ENCODE measurements around the gene ZNF254. TPM values are rescaled to one million over a fixed set of nuclear protein-coding genes. Genes with fewer than 3 reads are reported as not detected.
"Not testable (repeated sequence)": the region's sequence is repeated elsewhere in the genome, so short reads cannot be mapped to it uniquely, and the experiment has no call there.

Gene ZNF254
- polyA plus RNA-seq, 2 of the 4 experiments (the other 2 are of a cell fraction) = 7.8 to 12.1 TPM

DNA sequence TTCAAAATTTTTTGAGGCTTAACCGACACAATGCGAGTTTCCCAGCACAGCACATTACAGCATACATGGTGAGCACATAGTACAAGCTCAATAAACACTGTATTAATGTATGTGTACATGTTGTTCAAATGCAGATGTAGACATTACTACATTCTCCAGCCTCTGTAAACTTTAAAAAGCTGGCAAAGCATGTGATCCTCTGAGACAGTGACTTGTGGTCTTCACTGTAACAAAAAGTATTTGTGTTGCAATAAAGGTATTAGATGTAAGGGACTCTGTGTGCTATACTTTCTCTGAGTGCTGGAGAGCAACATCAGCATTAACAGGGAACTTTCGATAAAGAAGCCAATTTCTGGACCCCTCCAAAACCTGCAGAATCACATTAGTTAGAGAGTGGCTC is 46.4 kb upstream of the ZNF254 start:
- FAIRE-seq (no peak), DNase-seq (ENCODE audit: low read depth in 1 of 2, low spot score in 1 of 2) (no peak), ATAC-seq (no peak)
- H3K27ac ChIP-seq = no peak overlapping the region
- H3K4me1 ChIP-seq = no peaks in the 10 kb centered on the region
- ChIA-PET CTCF (interaction anchor here (0.5 kb wide), 1 partner anchor 51 kb away, joined by 3 read pairs; no protein-coding TSS in a partner anchor), POLR2A (no interaction called here)
- H3K4me3 ChIP-seq = no peak overlapping the region
- TF ChIP-seq MAZ (IDR thresholded peaks at IDR 0.05; ENCODE audit: borderline replicate concordance, low read depth, low read length) (no peak), TP53 (CRISPR knock-in tag; IDR thresholded peaks at IDR 0.05) (no peak), EHF (CRISPR knock-in tag; IDR thresholded peaks at IDR 0.05) (no peak), ZFP36 (IDR thresholded peaks at IDR 0.05; ENCODE audit: borderline replicate concordance, partially characterized antibody) (no peak), CBX8 (IDR thresholded peaks at IDR 0.05) (no peak), KDM5A (IDR thresholded peaks at IDR 0.05) (no peak), POLR2A (IDR thresholded peaks at IDR 0.05; ENCODE audit: low read length) (no peak), GATA3 (IDR thresholded peaks at IDR 0.05; ENCODE audit: borderline replicate concordance) (no peak)
- WGBS (ENCODE audit: missing lambda C conversion rate) = 93% methylated on average over 3 of the region's 3 CpGs
- H3K4me2 ChIP-seq = no peak overlapping the region
- peaks cover 29% of the 10 kb centered on the region for H3K9me3 ChIP-seq

DNA sequence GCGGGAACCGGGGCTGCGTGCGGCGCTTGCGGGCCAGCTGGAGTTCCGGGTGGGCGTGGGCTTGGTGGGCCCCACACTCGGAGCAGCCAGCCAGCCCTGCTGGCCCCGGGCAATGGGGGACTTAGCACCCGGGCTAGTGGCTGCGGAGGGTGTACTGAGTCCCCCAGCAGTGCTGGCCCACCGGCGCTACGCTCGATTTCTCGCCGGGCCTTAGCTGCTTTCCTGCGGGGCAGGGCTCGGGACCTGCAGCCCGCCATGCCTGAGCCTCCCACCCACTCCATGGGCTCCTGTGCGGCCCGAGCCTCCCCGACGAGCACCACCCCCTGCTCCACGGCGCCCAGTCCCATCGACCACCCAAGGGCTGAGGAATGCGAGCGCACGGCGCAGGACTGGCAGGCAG is 45.7 kb upstream of the ZNF254 start:
- POLR2A ChIA-PET; H3K27ac ChIP-seq; H3K4me3 ChIP-seq; FAIRE-seq; DNase-seq (ENCODE audit: low read depth in 1 of 2, low spot score in 1 of 2); ATAC-seq; H3K4me1 ChIP-seq; CTCF ChIA-PET; H3K4me2 ChIP-seq: not testable (repeated sequence)
- H3K9me3 ChIP-seq = peaks cover 26% of the 10 kb centered on the region
- WGBS (ENCODE audit: missing lambda C conversion rate) = 100% methylated on average over 11 of the region's 32 CpGs

DNA sequence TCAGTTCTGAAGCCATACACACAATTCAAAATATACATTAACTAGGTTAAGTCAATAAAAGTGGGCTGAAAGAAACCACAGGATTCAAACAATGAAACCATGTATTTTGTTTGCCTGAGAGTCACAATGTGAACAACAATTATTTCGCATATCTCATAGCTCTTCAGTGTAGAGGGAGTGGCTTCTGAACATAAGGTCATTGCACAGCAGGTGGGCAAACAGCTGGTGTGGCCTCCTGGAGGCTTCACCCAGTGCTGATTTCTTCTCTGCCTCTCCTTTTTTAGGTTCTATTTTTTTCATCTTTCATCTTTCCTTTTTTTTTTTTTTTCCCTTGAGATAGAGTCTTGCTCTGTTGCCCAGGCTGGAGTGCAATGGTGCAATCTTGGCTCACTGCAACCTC is 40.4 kb upstream of the ZNF254 start:
- Histone ChIP-seq H3K4me2 (no peak overlapping the region), H3K4me3 (no peak overlapping the region), H3K27ac (no peak overlapping the region), H3K4me1 (no peaks in the 10 kb centered on the region), H3K9me3 (0 out of 3 replicates have a peak, but pooled peaks cover 7% of the 10 kb centered on the region)
- no peak for FAIRE-seq
- no peak for ATAC-seq
- POLR2A ChIA-PET = no interaction called here
- WGBS (ENCODE audit: missing lambda C conversion rate) = 83% methylated on average over 1 of the region's 1 CpG
- CTCF ChIA-PET = no interaction called here
- DNase-seq (ENCODE audit: low read depth in 1 of 2, low spot score in 1 of 2) = no peak
- TF ChIP-seq MYC (IDR thresholded peaks at IDR 0.05; ENCODE audit: borderline replicate concordance, low read length) = no peak
- TF ChIP-seq, protein P1, sequence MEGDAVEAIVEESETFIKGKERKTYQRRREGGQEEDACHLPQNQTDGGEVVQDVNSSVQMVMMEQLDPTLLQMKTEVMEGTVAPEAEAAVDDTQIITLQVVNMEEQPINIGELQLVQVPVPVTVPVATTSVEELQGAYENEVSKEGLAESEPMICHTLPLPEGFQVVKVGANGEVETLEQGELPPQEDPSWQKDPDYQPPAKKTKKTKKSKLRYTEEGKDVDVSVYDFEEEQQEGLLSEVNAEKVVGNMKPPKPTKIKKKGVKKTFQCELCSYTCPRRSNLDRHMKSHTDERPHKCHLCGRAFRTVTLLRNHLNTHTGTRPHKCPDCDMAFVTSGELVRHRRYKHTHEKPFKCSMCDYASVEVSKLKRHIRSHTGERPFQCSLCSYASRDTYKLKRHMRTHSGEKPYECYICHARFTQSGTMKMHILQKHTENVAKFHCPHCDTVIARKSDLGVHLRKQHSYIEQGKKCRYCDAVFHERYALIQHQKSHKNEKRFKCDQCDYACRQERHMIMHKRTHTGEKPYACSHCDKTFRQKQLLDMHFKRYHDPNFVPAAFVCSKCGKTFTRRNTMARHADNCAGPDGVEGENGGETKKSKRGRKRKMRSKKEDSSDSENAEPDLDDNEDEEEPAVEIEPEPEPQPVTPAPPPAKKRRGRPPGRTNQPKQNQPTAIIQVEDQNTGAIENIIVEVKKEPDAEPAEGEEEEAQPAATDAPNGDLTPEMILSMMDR (IDR thresholded peaks at IDR 0.05) = no peak

DNA sequence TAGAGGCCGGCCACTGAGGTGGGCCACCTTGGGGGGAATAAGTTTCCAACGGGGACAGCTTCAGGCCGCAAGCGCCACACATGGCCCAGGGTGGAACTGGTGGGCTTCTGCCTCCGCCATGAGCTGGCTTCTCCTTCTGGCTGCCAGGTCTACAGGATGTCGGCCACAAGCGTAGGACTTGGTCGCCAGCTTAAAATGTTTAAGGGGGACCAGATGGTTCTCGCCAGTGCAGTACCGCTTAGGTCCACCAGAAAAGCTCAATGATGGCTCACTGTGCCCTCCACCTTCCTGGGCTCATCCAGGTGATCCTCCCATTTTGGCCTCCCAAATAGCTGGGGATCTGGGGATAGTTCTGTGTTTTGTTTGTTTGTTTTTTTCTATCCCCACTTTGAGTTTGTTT is 38.7 kb upstream of the ZNF254 start:
- Histone ChIP-seq H3K4me2 (no peak overlapping the region), H3K9me3 (0 out of 3 replicates have a peak, but pooled peaks cover 5% of the 10 kb centered on the region), H3K4me1 (peaks cover 3% of the 10 kb centered on the region; the same call in 2 of the 3 replicates), H3K27ac (no peak overlapping the region), H3K4me3 (no peak overlapping the region)
- no peak for DNase-seq (ENCODE audit: low read depth in 1 of 2, low spot score in 1 of 2)
- ChIA-PET CTCF (interaction anchor here (1.6 kb wide), 1 partner anchor 9 kb away, joined by 3 read pairs; no protein-coding TSS in a partner anchor), POLR2A (interaction anchor here (1.2 kb wide), 1 partner anchor 15 kb away, joined by 7 read pairs; no protein-coding TSS in a partner anchor)
- WGBS (ENCODE audit: missing lambda C conversion rate) = 94% methylated on average over 10 of the region's 10 CpGs
- TF ChIP-seq POLR2AphosphoS2 (conservative IDR thresholded peaks at IDR 0.05; ENCODE audit: low read length) (no peak), RAD21 (conservative IDR thresholded peaks at IDR 0.05 in 1 of 2, IDR thresholded peaks at IDR 0.05 in 1 of 2) (no peak), HDAC2 (IDR thresholded peaks at IDR 0.05) (no peak), MAZ (IDR thresholded peaks at IDR 0.05; ENCODE audit: borderline replicate concordance, low read depth, low read length) (no peak), CBX8 (IDR thresholded peaks at IDR 0.05) (no peak), PHF8 (IDR thresholded peaks at IDR 0.05; ENCODE audit: borderline replicate concordance, low read depth) (no peak), GATA3 (IDR thresholded peaks at IDR 0.05; ENCODE audit: borderline replicate concordance) (no peak), NPAS2 (CRISPR knock-in tag; IDR thresholded peaks at IDR 0.05; ENCODE audit: borderline replicate concordance) (no peak), CBX2 (IDR thresholded peaks at IDR 0.05; ENCODE audit: borderline replicate concordance, low read depth) (no peak), ZSCAN20 (CRISPR knock-in tag; IDR thresholded peaks at IDR 0.05) (no peak)
- TF ChIP-seq, protein P2, sequence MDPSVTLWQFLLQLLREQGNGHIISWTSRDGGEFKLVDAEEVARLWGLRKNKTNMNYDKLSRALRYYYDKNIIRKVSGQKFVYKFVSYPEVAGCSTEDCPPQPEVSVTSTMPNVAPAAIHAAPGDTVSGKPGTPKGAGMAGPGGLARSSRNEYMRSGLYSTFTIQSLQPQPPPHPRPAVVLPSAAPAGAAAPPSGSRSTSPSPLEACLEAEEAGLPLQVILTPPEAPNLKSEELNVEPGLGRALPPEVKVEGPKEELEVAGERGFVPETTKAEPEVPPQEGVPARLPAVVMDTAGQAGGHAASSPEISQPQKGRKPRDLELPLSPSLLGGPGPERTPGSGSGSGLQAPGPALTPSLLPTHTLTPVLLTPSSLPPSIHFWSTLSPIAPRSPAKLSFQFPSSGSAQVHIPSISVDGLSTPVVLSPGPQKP (IDR thresholded peaks at IDR 0.05; ENCODE audit: low read depth, low read length) = no peak
- TF ChIP-seq, protein P3, sequence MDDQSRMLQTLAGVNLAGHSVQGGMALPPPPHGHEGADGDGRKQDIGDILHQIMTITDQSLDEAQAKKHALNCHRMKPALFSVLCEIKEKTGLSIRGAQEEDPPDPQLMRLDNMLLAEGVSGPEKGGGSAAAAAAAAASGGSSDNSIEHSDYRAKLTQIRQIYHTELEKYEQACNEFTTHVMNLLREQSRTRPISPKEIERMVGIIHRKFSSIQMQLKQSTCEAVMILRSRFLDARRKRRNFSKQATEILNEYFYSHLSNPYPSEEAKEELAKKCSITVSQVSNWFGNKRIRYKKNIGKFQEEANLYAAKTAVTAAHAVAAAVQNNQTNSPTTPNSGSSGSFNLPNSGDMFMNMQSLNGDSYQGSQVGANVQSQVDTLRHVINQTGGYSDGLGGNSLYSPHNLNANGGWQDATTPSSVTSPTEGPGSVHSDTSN (IDR thresholded peaks at IDR 0.05) = no peak
- TF ChIP-seq, protein P4, sequence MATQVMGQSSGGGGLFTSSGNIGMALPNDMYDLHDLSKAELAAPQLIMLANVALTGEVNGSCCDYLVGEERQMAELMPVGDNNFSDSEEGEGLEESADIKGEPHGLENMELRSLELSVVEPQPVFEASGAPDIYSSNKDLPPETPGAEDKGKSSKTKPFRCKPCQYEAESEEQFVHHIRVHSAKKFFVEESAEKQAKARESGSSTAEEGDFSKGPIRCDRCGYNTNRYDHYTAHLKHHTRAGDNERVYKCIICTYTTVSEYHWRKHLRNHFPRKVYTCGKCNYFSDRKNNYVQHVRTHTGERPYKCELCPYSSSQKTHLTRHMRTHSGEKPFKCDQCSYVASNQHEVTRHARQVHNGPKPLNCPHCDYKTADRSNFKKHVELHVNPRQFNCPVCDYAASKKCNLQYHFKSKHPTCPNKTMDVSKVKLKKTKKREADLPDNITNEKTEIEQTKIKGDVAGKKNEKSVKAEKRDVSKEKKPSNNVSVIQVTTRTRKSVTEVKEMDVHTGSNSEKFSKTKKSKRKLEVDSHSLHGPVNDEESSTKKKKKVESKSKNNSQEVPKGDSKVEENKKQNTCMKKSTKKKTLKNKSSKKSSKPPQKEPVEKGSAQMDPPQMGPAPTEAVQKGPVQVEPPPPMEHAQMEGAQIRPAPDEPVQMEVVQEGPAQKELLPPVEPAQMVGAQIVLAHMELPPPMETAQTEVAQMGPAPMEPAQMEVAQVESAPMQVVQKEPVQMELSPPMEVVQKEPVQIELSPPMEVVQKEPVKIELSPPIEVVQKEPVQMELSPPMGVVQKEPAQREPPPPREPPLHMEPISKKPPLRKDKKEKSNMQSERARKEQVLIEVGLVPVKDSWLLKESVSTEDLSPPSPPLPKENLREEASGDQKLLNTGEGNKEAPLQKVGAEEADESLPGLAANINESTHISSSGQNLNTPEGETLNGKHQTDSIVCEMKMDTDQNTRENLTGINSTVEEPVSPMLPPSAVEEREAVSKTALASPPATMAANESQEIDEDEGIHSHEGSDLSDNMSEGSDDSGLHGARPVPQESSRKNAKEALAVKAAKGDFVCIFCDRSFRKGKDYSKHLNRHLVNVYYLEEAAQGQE (IDR thresholded peaks at IDR 0.05) = no peak
- TF ChIP-seq, protein P5, sequence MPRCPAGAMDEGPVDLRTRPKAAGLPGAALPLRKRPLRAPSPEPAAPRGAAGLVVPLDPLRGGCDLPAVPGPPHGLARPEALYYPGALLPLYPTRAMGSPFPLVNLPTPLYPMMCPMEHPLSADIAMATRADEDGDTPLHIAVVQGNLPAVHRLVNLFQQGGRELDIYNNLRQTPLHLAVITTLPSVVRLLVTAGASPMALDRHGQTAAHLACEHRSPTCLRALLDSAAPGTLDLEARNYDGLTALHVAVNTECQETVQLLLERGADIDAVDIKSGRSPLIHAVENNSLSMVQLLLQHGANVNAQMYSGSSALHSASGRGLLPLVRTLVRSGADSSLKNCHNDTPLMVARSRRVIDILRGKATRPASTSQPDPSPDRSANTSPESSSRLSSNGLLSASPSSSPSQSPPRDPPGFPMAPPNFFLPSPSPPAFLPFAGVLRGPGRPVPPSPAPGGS (IDR thresholded peaks at IDR 0.05) = no peak
- no peak for FAIRE-seq
- ATAC-seq = peak in 1 of 2 experiments; percentile 53; a peak in 2 of 6 replicates
